OCI-LY3 (cell line): ENCODE results near the gene ZDHHC14.

Source experiments
- CTCF ChIP-seq: fragments of 200-600, 300-600 bp; sonication (generic); IDR thresholded peaks from 2 replicates; pipeline ENCODE4 v1.5.1; 2014; ENCODE audit warnings: antibody characterized with exemption, low read length, low read depth
- EZH2phosphoT487 ChIP-seq: fragments of 200-600 bp; shearing (Covaris generic); IDR thresholded peaks from 2 replicates; pipeline ENCODE4 v1.6.1; 2018; ENCODE audit warnings: antibody characterized with exemption, mixed run types, low read depth

DNA sequence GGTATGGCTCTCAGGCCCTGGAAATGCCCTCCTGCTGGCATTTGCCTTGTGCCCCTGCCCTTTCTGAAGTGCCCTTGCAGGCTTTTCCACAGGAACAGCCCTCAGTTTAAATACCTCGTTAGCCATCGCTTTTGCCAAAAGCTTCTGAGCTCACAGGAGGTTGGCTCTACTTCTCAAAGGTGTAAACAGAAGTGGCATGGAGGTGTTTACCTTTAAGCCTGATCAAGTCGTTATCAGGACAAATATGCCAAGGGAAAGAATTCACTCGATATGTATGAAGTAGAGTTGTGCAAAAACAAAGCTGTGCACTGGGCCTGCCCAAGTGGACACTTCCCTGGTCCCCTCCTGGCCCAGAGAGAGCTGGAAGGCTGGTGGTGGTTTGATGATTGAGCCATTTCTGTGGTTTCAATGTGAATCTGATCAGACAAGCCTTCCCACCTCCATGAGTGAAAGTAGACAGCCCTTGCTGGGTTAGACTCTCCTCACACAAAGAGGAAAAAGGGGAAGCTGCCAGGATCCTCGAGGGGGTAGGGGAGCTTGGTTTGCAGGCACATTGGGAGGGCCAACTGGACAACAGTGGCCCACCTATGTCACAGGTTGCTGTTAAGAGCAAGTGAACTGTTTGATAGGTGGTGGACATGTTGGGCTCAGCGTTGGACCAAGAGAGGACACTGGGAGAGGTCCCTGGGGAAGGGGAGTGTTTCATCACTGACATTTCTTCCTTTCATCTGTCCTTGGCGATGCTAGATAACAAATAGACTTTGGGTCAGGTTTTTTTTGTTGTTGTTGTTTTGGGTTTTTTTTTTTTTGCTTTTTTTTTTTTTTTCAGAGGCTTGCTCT lies 98.7 kb downstream of the ZDHHC14 start:
- no peak for TF ChIP-seq CTCF
- TF ChIP-seq EZH2phosphoT487, result no peak
